Body of pancreas (tissue), 4 donors: Measurements from ENCODE around the gene PTPN6. TPM values are rescaled to one million over a fixed set of nuclear protein-coding genes. Genes with fewer than 3 reads are reported as not detected.

Experiments used
- ATAC-seq: fragments of 150-250 bp; one replicate; pipeline ENCODE4 v1.9.1; 2016
- DNase-seq, 4 donors: peaks; one replicate each; pipeline ENCODE4 v3.0.0-alpha.2; 2019
- H3K27ac ChIP-seq, 4 donors: fragments of 200-600 bp; sonication (generic); 1 replicate in 3 of 4; 2 replicates in 1 of 4; pipeline versions ENCODE4 v1.5.1 to v1.6.1; 2016 to 2019; ENCODE audit warnings: mild to moderate bottlenecking in 1 of 4, mixed read lengths in 1 of 4, moderate library complexity in 1 of 4
- H3K27me3 ChIP-seq, 2 donors: fragments of 200-600 bp; sonication (generic); one replicate each; pipeline ENCODE4 v1.6.0; 2016; ENCODE audit warnings: mild to moderate bottlenecking in 1 of 2
- H3K36me3 ChIP-seq, 2 donors: fragments of 200-600 bp; sonication (generic); replicated peaks in 1 of 2; 2 replicates each; pipeline ENCODE4 v1.5.1; 2016; ENCODE audit warnings: low read depth in 2 of 2; ENCODE audit not compliant: insufficient read depth in 1 of 2
- H3K4me1 ChIP-seq: fragments of 200-600 bp; sonication (generic); one replicate; pipeline ENCODE4 v1.6.0; 2016
- H3K4me3 ChIP-seq, 2 donors: fragments of 200-600 bp; sonication (generic); 1 replicate in 1 of 2; 2 replicates in 1 of 2; pipeline ENCODE4 v1.5.1; 2016 to 2019
- H3K9me3 ChIP-seq, 3 donors: fragments of 200-600 bp; sonication (generic); 1 replicate in 2 of 3; 2 replicates in 1 of 3; pipeline ENCODE4 v1.5.1; 2016
- CTCF ChIP-seq, 7 experiments: fragments of 450-650 bp in 4 of 7; fragments of 200-600 bp in 3 of 7; sonication (generic) in 3 of 7; IDR thresholded peaks; one replicate each; pipeline ENCODE4 v1.5.1; 2016 to 2019; ENCODE audit warnings: antibody characterized with exemption in 7 of 7
- POLR2A ChIP-seq, 3 donors: fragments of 450-650 bp; IDR thresholded peaks; one replicate each; pipeline ENCODE4 v1.6.1; 2016; ENCODE audit warnings: antibody characterized with exemption in 3 of 3, mild to moderate bottlenecking in 2 of 3
- WGBS, 2 donors: methylation state at CpG; one replicate each; pipeline ENCODE4 v1.1.5; 2017; 5-methylcytosine and 5-hydroxymethylcytosine counted together
- intact Hi-C: fragments of 100-400 bp; cut with DNase I; formaldehyde crosslinking; loops from one replicate; pipeline ENCODE4 v1.15.1; 2023
- total RNA-seq, 2 donors: library from RNA; depleted of rRNA; stranded (reverse); fragments of >200 nt; gene quantifications; one replicate each; pipeline ENCODE4 v1.1.0, GENCODE V29; 2016

The PTPN6 gene
- total RNA-seq, 2 donors from 2014 or later: 18.4 to 19.4 TPM

DNA sequence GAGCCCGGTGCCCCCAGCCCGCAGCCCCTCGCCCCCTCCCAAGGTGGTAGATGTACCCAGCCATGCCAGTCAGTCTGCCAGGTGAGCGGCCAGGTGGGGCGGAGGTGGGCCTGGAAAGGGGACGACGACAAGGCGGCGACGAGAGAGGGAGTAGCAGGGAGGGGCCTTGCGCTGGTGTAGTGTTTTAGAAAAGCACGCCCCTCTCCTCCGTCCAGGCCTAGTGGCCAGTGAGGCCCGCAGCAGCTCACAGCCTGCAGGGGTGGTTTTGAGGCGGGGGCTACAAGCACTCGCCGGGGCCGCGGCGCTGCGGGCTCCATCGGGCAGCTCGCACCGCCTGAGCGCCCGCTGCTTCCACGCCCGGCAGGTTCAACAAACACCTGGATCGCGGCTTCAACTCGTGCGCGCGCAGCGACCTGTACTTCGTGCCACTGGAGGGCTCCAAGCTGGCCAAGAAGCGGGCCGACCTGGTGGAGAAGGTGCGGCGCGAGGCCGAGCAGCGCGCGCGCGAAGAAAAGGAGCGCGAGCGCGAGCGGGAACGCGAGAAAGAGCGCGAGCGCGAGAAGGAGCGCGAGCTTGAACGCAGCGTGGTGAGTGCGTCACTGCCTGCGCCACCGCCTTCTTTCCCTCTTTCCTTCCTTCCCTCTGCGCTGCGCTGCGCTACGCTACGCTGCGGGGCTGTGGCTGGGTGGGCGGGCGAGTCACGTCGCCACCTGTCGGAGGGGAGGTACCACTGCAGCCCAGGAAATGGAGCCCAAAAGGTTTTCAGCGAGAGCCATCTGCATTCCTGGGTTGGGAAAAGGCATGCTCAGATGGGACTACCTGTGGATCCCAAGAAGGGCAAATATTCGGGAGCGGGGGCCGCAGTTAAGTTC lies 13.4 kb upstream of the PTPN6 start:
- ATAC-seq (peak; percentile 96), DNase-seq (peak; percentile 95 to 96 (median 95))
- Histone ChIP-seq H3K27ac (peak overlapping the region; percentile 83 to 96 (median 86)), H3K9me3 (no peaks in the 10 kb centered on the region), H3K27me3 (no peaks in the 10 kb centered on the region), H3K4me3 (peak overlapping the region; percentile 33 to 50), H3K4me1 (peaks cover 32% of the 10 kb centered on the region), H3K36me3 (no peaks in the 10 kb centered on the region)
- 0% methylated on average over 17 to 80 of the region's 80 CpGs for WGBS, 2 donors
- intact Hi-C loops: no loop called here
- TF ChIP-seq POLR2A (IDR thresholded peaks at IDR 0.05) (peak; percentile 84 to 91 (median 89)), CTCF (IDR thresholded peaks at IDR 0.05) (peak; percentile 92 to 99 (median 98))

- no peak for ATAC-seq
- WGBS, 2 donors: 71 to 74% methylated on average over 13 to 31 of the region's 32 CpGs
- H3K36me3 ChIP-seq: no peaks in the 10 kb centered on the region
- H3K4me3 ChIP-seq: no peak overlapping the region
- peak in 1 of 4 donors; percentile 43 for DNase-seq
- no peaks in the 10 kb centered on the region for H3K9me3 ChIP-seq
- H3K4me1 ChIP-seq: peaks cover 38% of the 10 kb centered on the region
- H3K27ac ChIP-seq: peak overlapping the region; percentile 83 to 96 (median 86)
- no peak for TF ChIP-seq POLR2A (IDR thresholded peaks at IDR 0.05)
- TF ChIP-seq CTCF (IDR thresholded peaks at IDR 0.05): no peak
- no peaks in the 10 kb centered on the region for H3K27me3 ChIP-seq
- intact Hi-C loops: no loop called here
Measured at GRCh38 chr12:6938353-6939190, 12.6 kb upstream of the PTPN6 start.

- intact Hi-C loops: no loop called here
- ATAC-seq (no peak), DNase-seq (no peak)
- 56% methylated on average over 2 of the region's 2 CpGs for whole genome bisulfite sequencing, 2 donors
- Histone ChIP-seq H3K27ac (no peak overlapping the region), H3K4me3 (no peak overlapping the region), H3K36me3 (no peaks in the 10 kb centered on the region), H3K27me3 (no peaks in the 10 kb centered on the region), H3K4me1 (peaks cover 38% of the 10 kb centered on the region), H3K9me3 (no peaks in the 10 kb centered on the region)
- TF ChIP-seq POLR2A (IDR thresholded peaks at IDR 0.05): no peak
- TF ChIP-seq CTCF (IDR thresholded peaks at IDR 0.05): no peak
Measured at GRCh38 chr12:6939191-6939540, 12.0 kb upstream of the PTPN6 start.

DNA sequence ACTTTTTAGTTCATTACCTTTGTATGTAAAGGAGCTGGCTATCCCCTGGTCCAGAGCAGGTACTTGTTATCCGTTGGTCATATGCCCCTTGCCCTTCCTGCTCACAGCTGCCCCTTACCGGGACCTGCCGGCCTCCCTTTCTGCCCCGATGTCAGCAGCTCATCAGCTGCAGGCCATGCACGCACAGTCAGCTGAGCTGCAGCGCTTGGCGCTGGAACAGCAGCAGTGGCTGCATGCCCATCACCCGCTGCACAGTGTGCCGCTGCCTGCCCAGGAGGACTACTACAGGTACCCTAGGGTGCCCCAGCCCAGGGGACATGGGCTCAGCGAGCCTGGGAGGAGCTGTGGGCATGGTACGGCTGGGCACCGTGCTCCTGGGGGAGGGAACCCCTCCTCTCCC lies 9.9 kb upstream of the PTPN6 start:
- no peak for ATAC-seq
- Histone ChIP-seq H3K4me3 (no peak overlapping the region), H3K36me3 (no peaks in the 10 kb centered on the region), H3K9me3 (no peaks in the 10 kb centered on the region), H3K4me1 (peaks cover 53% of the 10 kb centered on the region), H3K27me3 (no peaks in the 10 kb centered on the region), H3K27ac (peak overlapping the region in 1 of 4 donors; percentile 21)
- intact Hi-C loops: no loop called here
- 78 to 81% methylated on average over 7 to 12 of the region's 12 CpGs for WGBS, 2 donors
- TF ChIP-seq POLR2A (IDR thresholded peaks at IDR 0.05) (no peak), CTCF (IDR thresholded peaks at IDR 0.05) (no peak)
- DNase-seq: no peak
